Measurements from ENCODE around the gene MTIF3.
"Not testable (repeated sequence)": the region's sequence is repeated elsewhere in the genome, so short reads cannot be mapped to it uniquely, and the experiment has no call there.

MTIF3 gene

GRCh38 chr13:27408074-27408473 lies 42.3 kb downstream of the MTIF3 start:
- WGBS, result 88% methylated on average over 3 of the region's 4 CpGs
- no peaks in the 10 kb centered on the region for H3K36me3 ChIP-seq (ENCODE audit: insufficient read depth, low read length)
- H3K9ac ChIP-seq (ENCODE audit: low read depth, low read length), result no peak overlapping the region
- no peak overlapping the region for H3K27ac ChIP-seq (ENCODE audit: low read depth, low read length)
- no peak overlapping the region for H3K4me3 ChIP-seq (ENCODE audit: low read length)
- peaks cover 9% of the 10 kb centered on the region for H3K4me1 ChIP-seq (ENCODE audit: insufficient read depth, low read length)
- 0 out of 2 replicates have a peak, but pooled peaks cover 3% of the 10 kb centered on the region for H3K9me3 ChIP-seq (ENCODE audit: insufficient read depth, low read depth, low read length)
- no peaks in the 10 kb centered on the region for H3K27me3 ChIP-seq (ENCODE audit: insufficient read depth, low read length)

DNA sequence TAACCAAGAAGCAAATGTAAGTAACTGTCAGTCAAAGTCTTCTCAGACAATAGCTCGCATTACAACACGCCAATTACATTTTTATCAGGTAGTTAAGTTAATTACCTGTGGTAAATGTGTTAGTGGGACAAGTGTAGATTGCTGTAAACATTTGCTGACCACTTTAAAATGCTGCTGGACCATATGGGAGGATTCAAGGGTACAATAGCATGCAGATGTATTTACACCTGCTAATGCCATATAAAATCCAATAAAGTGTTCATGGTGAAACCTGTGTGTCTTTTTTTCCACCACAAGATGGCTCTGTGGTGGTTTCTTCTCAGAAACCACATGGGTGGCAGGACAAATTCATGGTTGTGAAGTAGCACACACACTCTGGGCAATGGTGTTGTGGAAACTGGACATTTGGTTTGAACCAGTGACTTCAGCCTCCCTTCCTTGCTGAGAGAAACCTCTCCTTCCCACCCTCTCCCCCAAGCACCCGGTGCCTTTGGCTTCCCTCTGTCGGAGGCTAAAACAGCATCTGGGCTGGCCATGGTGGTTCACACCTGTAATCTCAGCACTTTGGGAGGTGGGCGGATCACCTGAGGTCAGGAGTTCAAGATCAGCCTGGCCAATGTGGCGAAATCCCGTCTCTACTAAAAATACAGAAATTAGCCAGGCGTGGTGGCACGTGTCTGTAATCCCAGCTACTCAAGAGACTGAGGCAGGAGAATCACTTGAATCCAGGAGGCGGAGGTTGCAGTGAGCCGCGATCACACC lies 44.0 kb downstream of the MTIF3 start:
- H3K9ac ChIP-seq (ENCODE audit: low read depth, low read length), result no peak overlapping the region
- H3K27ac ChIP-seq (ENCODE audit: low read depth, low read length), result no peak overlapping the region
- 0 out of 2 replicates have a peak, but pooled peaks cover 3% of the 10 kb centered on the region for H3K9me3 ChIP-seq (ENCODE audit: insufficient read depth, low read depth, low read length)
- H3K27me3 ChIP-seq (ENCODE audit: insufficient read depth, low read length), result no peaks in the 10 kb centered on the region
- H3K4me3 ChIP-seq (ENCODE audit: low read length), result no peak overlapping the region
- WGBS, result 91% methylated on average over 11 of the region's 12 CpGs
- H3K36me3 ChIP-seq (ENCODE audit: insufficient read depth, low read length), result no peaks in the 10 kb centered on the region
- H3K4me1 ChIP-seq (ENCODE audit: insufficient read depth, low read length), result peaks cover 12% of the 10 kb centered on the region

- no peaks in the 10 kb centered on the region for H3K27me3 ChIP-seq (ENCODE audit: insufficient read depth, low read length)
- WGBS, result 94% methylated on average over 5 of the region's 5 CpGs
- H3K4me1 ChIP-seq (ENCODE audit: insufficient read depth, low read length), result peaks cover 12% of the 10 kb centered on the region
- H3K27ac ChIP-seq (ENCODE audit: low read depth, low read length), result no peak overlapping the region
- H3K4me3 ChIP-seq (ENCODE audit: low read length), result no peak overlapping the region
- no peaks in the 10 kb centered on the region for H3K36me3 ChIP-seq (ENCODE audit: insufficient read depth, low read length)
- H3K9me3 ChIP-seq (ENCODE audit: insufficient read depth, low read depth, low read length), result 0 out of 2 replicates have a peak, but pooled peaks cover 3% of the 10 kb centered on the region
- H3K9ac ChIP-seq (ENCODE audit: low read depth, low read length), result no peak overlapping the region
These were observed 44.7 kb downstream of the MTIF3 start for GRCh38 chr13:27405546-27406134.

GRCh38 chr13:27404680-27405079 lies 45.7 kb downstream of the MTIF3 start:
- Histone ChIP-seq H3K36me3 (ENCODE audit: insufficient read depth, low read length) (no peaks in the 10 kb centered on the region), H3K4me1 (ENCODE audit: insufficient read depth, low read length) (peaks cover 12% of the 10 kb centered on the region)
- WGBS, result 96% methylated on average over 17 of the region's 17 CpGs

DNA sequence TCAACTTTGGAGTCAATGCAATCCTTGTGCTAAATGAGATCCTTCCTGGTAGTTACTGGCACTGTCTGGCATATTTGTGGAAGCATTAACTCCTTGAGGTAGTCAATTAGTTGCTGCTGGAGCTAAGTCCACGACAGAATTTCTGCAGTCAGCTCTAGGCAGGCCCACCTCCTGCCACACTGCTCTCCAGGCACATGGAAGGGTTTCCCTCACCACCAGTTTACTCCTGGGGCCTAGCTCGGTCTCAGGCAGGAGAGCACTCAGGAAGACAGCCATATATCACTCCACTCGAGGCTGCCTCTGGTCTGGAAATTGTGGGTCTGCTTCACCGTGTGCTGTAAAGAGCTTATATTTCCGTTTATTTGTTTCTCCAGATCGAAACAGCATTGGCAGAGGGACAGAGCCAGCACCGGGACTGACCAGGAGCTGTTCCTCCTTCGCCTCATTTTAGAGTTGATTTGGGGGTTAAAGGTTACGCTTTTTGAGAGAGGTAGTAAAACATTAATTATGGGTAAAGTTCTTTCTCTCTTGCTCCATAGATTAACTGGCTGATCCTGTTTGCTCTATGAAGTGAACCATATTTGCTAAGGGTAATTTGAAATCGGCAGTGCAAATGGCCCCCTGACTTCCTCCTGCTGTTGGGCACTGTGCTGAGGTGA lies 46.5 kb downstream of the MTIF3 start:
- H3K27ac ChIP-seq (ENCODE audit: low read depth, low read length), result peak overlapping the region; percentile 7; the same call in 1 of the 2 replicates
- H3K4me3 ChIP-seq (ENCODE audit: low read length), result no peak overlapping the region
- 80% methylated on average over 10 of the region's 10 CpGs for WGBS
- H3K27me3 ChIP-seq (ENCODE audit: insufficient read depth, low read length), result no peaks in the 10 kb centered on the region
- H3K9ac ChIP-seq (ENCODE audit: low read depth, low read length), result no peak overlapping the region; the same call in 1 of the 2 replicates
- no peaks in the 10 kb centered on the region for H3K9me3 ChIP-seq (ENCODE audit: insufficient read depth, low read depth, low read length)
- peaks cover 12% of the 10 kb centered on the region for H3K4me1 ChIP-seq (ENCODE audit: insufficient read depth, low read length)
- no peaks in the 10 kb centered on the region for H3K36me3 ChIP-seq (ENCODE audit: insufficient read depth, low read length)

More at GRCh38 chr13:27404680-27405079, 45.7 kb downstream of the MTIF3 start:
- 0 out of 2 replicates have a peak, but pooled peaks cover 3% of the 10 kb centered on the region for H3K9me3 ChIP-seq (ENCODE audit: insufficient read depth, low read depth, low read length)
- H3K27me3 ChIP-seq (ENCODE audit: insufficient read depth, low read length), result no peaks in the 10 kb centered on the region
- H3K9ac ChIP-seq (ENCODE audit: low read depth, low read length), result no peak overlapping the region
- no peak overlapping the region for H3K4me3 ChIP-seq (ENCODE audit: low read length)
- H3K27ac ChIP-seq (ENCODE audit: low read depth, low read length), result no peak overlapping the region

- WGBS, result 59% methylated on average over 2 of the region's 3 CpGs
- peak overlapping the region; percentile 7; the same call in 1 of the 2 replicates for H3K27ac ChIP-seq (ENCODE audit: low read depth, low read length)
- H3K4me1 ChIP-seq (ENCODE audit: insufficient read depth, low read length), result peaks cover 12% of the 10 kb centered on the region
- no peak overlapping the region for H3K4me3 ChIP-seq (ENCODE audit: low read length)
- no peak overlapping the region for H3K9ac ChIP-seq (ENCODE audit: low read depth, low read length)
- no peaks in the 10 kb centered on the region for H3K9me3 ChIP-seq (ENCODE audit: insufficient read depth, low read depth, low read length)
- H3K36me3 ChIP-seq (ENCODE audit: insufficient read depth, low read length), result no peaks in the 10 kb centered on the region
- no peaks in the 10 kb centered on the region for H3K27me3 ChIP-seq (ENCODE audit: insufficient read depth, low read length)
These were observed 47.1 kb downstream of the MTIF3 start for GRCh38 chr13:27403203-27403678.

GRCh38 chr13:27401210-27401609 lies 49.2 kb downstream of the MTIF3 start:
- H3K4me3 ChIP-seq (ENCODE audit: low read length), result no peak overlapping the region
- no peak overlapping the region for H3K27ac ChIP-seq (ENCODE audit: low read depth, low read length)
- WGBS, result 87% methylated on average over 2 of the region's 3 CpGs
- H3K9me3 ChIP-seq (ENCODE audit: insufficient read depth, low read depth, low read length), result no peaks in the 10 kb centered on the region
- H3K4me1 ChIP-seq (ENCODE audit: insufficient read depth, low read length), result peaks cover 12% of the 10 kb centered on the region
- H3K27me3 ChIP-seq (ENCODE audit: insufficient read depth, low read length), result no peaks in the 10 kb centered on the region
- no peak overlapping the region for H3K9ac ChIP-seq (ENCODE audit: low read depth, low read length)
- no peaks in the 10 kb centered on the region for H3K36me3 ChIP-seq (ENCODE audit: insufficient read depth, low read length)

DNA sequence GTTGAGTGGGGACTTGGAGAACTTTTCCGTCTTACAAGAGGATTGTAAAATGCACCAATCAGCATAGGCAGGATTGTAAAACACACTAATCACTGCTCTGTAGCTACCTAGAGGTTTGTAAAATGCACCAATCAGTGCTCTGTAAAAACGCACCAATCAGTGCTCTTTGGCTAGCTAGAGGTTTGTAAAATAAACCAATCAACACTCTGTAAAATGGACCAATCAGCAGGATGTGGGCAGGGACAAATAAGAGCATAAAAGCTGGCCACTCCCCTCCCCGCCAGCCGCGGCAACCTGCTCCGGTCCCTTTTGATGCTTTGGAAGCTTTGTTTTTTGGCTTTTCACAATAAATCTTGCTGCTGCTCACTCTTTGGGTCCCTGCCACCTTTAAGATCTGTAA lies 50.0 kb downstream of the MTIF3 start:
- H3K9me3 ChIP-seq (ENCODE audit: insufficient read depth, low read depth, low read length); H3K27me3 ChIP-seq (ENCODE audit: insufficient read depth, low read length); H3K4me3 ChIP-seq (ENCODE audit: low read length); H3K36me3 ChIP-seq (ENCODE audit: insufficient read depth, low read length); H3K27ac ChIP-seq (ENCODE audit: low read depth, low read length); H3K9ac ChIP-seq (ENCODE audit: low read depth, low read length): not testable (repeated sequence)
- peaks cover 12% of the 10 kb centered on the region for H3K4me1 ChIP-seq (ENCODE audit: insufficient read depth, low read length)
- 82% methylated on average over 6 of the region's 6 CpGs for WGBS

DNA sequence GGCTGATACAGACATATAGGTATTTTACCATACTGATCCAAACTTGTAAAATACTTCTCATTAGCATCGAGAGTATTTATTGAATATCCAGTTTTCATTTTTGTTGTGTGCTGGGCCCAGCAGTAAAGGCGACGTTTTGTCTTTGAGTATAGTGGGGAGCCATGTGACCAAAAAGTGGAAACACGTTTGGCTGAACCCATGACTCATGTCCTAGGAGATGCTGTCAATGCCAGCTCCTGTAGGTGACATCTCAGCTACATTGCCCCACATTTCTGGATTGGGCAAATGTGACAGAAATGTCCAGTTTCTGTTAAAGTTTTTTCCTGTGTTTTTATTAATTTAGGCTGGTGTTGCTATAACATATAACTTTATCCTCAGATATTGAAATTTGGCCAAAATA lies 52.0 kb downstream of the MTIF3 start:
- 89% methylated on average over 4 of the region's 4 CpGs for WGBS
- peaks cover 6% of the 10 kb centered on the region for H3K4me1 ChIP-seq (ENCODE audit: insufficient read depth, low read length)
- no peaks in the 10 kb centered on the region for H3K36me3 ChIP-seq (ENCODE audit: insufficient read depth, low read length)
- no peak overlapping the region for H3K4me3 ChIP-seq (ENCODE audit: low read length)
- H3K9ac ChIP-seq (ENCODE audit: low read depth, low read length), result no peak overlapping the region
- H3K27ac ChIP-seq (ENCODE audit: low read depth, low read length), result no peak overlapping the region
- H3K9me3 ChIP-seq (ENCODE audit: insufficient read depth, low read depth, low read length), result no peaks in the 10 kb centered on the region
- no peaks in the 10 kb centered on the region for H3K27me3 ChIP-seq (ENCODE audit: insufficient read depth, low read length)

- 94% methylated on average over 7 of the region's 7 CpGs for WGBS
- no peak overlapping the region for H3K4me3 ChIP-seq (ENCODE audit: low read length)
These were observed 54.0 kb downstream of the MTIF3 start for GRCh38 chr13:27396252-27396846.

More at GRCh38 chr13:27396252-27396846, 54.0 kb downstream of the MTIF3 start:
- Histone ChIP-seq H3K9ac (ENCODE audit: low read depth, low read length) (no peak overlapping the region), H3K36me3 (ENCODE audit: insufficient read depth, low read length) (no peaks in the 10 kb centered on the region), H3K9me3 (ENCODE audit: insufficient read depth, low read depth, low read length) (no peaks in the 10 kb centered on the region), H3K27me3 (ENCODE audit: insufficient read depth, low read length) (no peaks in the 10 kb centered on the region), H3K27ac (ENCODE audit: low read depth, low read length) (no peak overlapping the region), H3K4me1 (ENCODE audit: insufficient read depth, low read length) (no peaks in the 10 kb centered on the region)
